ENCODE measurements around the gene ATP11B. TPM values are rescaled to one million over a fixed set of nuclear protein-coding genes. Genes with fewer than 3 reads are reported as not detected.

ATP11B gene
- total and polyA plus RNA-seq, 2 of the 8 experiments (the other 6 are each of a cell fraction or from before 2014, with no cell fraction given): 5.1 to 26.5 TPM

- peaks cover 0 to 27% (median 5%) of the 10 kb centered on the region in 4 experiments; a peak in 4 of 8 replicates for H3K36me3 ChIP-seq (ENCODE audit: control insufficient read depth in 2 of 4, insufficient read depth in 4 of 4, low read length in 3 of 4)
- no peak overlapping the region for H4K5ac ChIP-seq (ENCODE audit: insufficient read length, low read depth, low read length)
- no peaks in the 10 kb centered on the region for H3K79me2 ChIP-seq (ENCODE audit: control insufficient read depth in 1 of 2, insufficient read depth in 2 of 2, low read length in 2 of 2)
- POLR2A ChIA-PET (ENCODE audit: partially characterized antibody): interaction anchor here (0.6 kb wide), 1 partner anchor 1418 kb away, joined by 3 read pairs; no protein-coding TSS in a partner anchor
- H3K4me1 ChIP-seq (replicated peaks in 1 of 4; ENCODE audit: control insufficient read depth in 3 of 4, insufficient read depth in 4 of 4, low read length in 3 of 4): peaks cover 0 to 3% (median 0%) of the 10 kb centered on the region in 4 experiments; a peak in 3 of 7 replicates
- H4K91ac ChIP-seq (replicated peaks; ENCODE audit: insufficient read length, low read length): no peak overlapping the region
- H2AK5ac ChIP-seq (ENCODE audit: low read depth, low read length): no peak overlapping the region
- TF ChIP-seq GTF2F1 (IDR thresholded peaks at IDR 0.05; ENCODE audit: borderline replicate concordance, low read depth, low read length) (no peak), POLR2A (IDR thresholded peaks at IDR 0.05; ENCODE audit: control extremely low read depth in 1 of 2, low read depth in 2 of 2, low read length in 2 of 2) (no peak), JUND (IDR thresholded peaks at IDR 0.05; ENCODE audit: low read length) (no peak), SP4 (IDR thresholded peaks at IDR 0.05; ENCODE audit: low read length) (no peak), RXRA (IDR thresholded peaks at IDR 0.05; ENCODE audit: insufficient read depth, low read depth, low read length) (no peak), HDAC2 (IDR thresholded peaks at IDR 0.05; ENCODE audit: borderline replicate concordance in 1 of 2, low read depth in 2 of 2, low read length in 2 of 2) (no peak), FOSL1 (IDR thresholded peaks at IDR 0.05; ENCODE audit: insufficient read depth, low read depth, low read length) (no peak), RNF2 (IDR thresholded peaks at IDR 0.05; ENCODE audit: borderline replicate concordance, low read depth, low read length, missing control alignments, poor library complexity, severe bottlenecking) (no peak), USF2 (IDR thresholded peaks at IDR 0.05; ENCODE audit: low read length) (no peak), EP300 (IDR thresholded peaks at IDR 0.05; ENCODE audit: borderline replicate concordance in 1 of 2, low read depth in 2 of 2, low read length in 2 of 2) (no peak), GABPA (IDR thresholded peaks at IDR 0.05; ENCODE audit: borderline replicate concordance, insufficient read depth, low read length) (no peak)
- no peaks in the 10 kb centered on the region for H4K20me1 ChIP-seq (replicated peaks in 1 of 2; ENCODE audit: control insufficient read depth in 1 of 2, insufficient read depth in 2 of 2, low read length in 2 of 2)
- H3K18ac ChIP-seq (ENCODE audit: extremely low read depth, low read length): no peak overlapping the region
- H2BK120ac ChIP-seq (replicated peaks; ENCODE audit: low read depth, low read length): no peak overlapping the region
- H3K9me3 ChIP-seq (ENCODE audit: insufficient read depth in 2 of 2, low read depth in 1 of 2, low read length in 1 of 2): peaks cover 0 to 6% of the 10 kb centered on the region in 2 experiments; a peak in 1 of 4 replicates
- H2AFZ ChIP-seq (ENCODE audit: low read length): no peak overlapping the region
- no peaks in the 10 kb centered on the region for H3K23me2 ChIP-seq (ENCODE audit: low read depth, low read length)
- CTCF ChIA-PET (ENCODE audit: partially characterized antibody): interaction anchor here (0.7 to 2.8 kb wide), 3 partner anchors 10 to 39 kb away, joined by 3 to 6 read pairs (median 5); no protein-coding TSS in a partner anchor
- H3K23ac ChIP-seq (ENCODE audit: insufficient read length): no peak overlapping the region
- H2BK15ac ChIP-seq (ENCODE audit: low read length): no peak overlapping the region
- no peak overlapping the region for H3K4me3 ChIP-seq (ENCODE audit: extremely low read depth in 1 of 4, insufficient read depth in 2 of 4, low read depth in 3 of 4, low read length in 4 of 4)
- H3K27ac ChIP-seq (ENCODE audit: low read depth, low read length): no peak overlapping the region
- FAIRE-seq (no peak), DNase-seq (ENCODE audit: low read depth in 1 of 2, low spot score in 2 of 2) (no peak)
- H2BK12ac ChIP-seq (ENCODE audit: low read depth, low read length): no peak overlapping the region
- no peak overlapping the region for H2BK5ac ChIP-seq (ENCODE audit: low read depth, low read length)
- no peak overlapping the region for H3K4me2 ChIP-seq (ENCODE audit: insufficient read depth in 1 of 2, low read depth in 2 of 2, low read length in 2 of 2)
- H3K4ac ChIP-seq (replicated peaks; ENCODE audit: insufficient read length, low read depth, low read length): no peak overlapping the region
- no peak overlapping the region for H4K8ac ChIP-seq (ENCODE audit: extremely low read depth, insufficient read depth, low read length)
- H3K9ac ChIP-seq (replicated peaks in 1 of 4; ENCODE audit: extremely low read depth in 1 of 4, low read depth in 3 of 4, low read length in 3 of 4): no peak overlapping the region
- 95 to 100% methylated on average over 1 of the region's 1 CpG for WGBS, 2 experiments (ENCODE audit: extremely low coverage in 1 of 2, insufficient coverage in 1 of 2, insufficient read length in 1 of 2, insufficient replicate concordance in 2 of 2, low coverage in 1 of 2, low lambda C conversion rate in 2 of 2, missing lambda C conversion rate in 1 of 2)
- H2BK20ac ChIP-seq (ENCODE audit: low read length): no peak overlapping the region
- no peak overlapping the region for H3K56ac ChIP-seq (replicated peaks; ENCODE audit: insufficient read length, low read depth, low read length)
- no peak overlapping the region for H3K14ac ChIP-seq (ENCODE audit: insufficient read length)
- H3K27me3 ChIP-seq (replicated peaks in 1 of 4; ENCODE audit: control insufficient read depth in 3 of 4, extremely low read depth in 1 of 4, insufficient read depth in 3 of 4, low read length in 3 of 4): no peaks in the 10 kb centered on the region
- no peaks in the 10 kb centered on the region for H3K79me1 ChIP-seq (ENCODE audit: low read depth, low read length)
Measured at GRCh38 chr3:182949688-182950087, 156.4 kb downstream of the ATP11B start.

All from H1 (cell line).